PC-3 (cell line): ENCODE measurements around the gene ALCAM. TPM values are rescaled to one million over a fixed set of nuclear protein-coding genes. Genes with fewer than 3 reads are reported as not detected.

Source experiments
- ATAC-seq: fragments of 200-7000 bp; cut with Tn5 transposase; 2 replicates; pipeline ENCODE4 v1.9.1; 2020; ENCODE audit warnings: mild to moderate bottlenecking, moderate library complexity
- BruUV-seq: library from RNA; stranded (reverse); fragments of 400-500 nt; replicated peaks from 2 replicates; lab custom pipeline; 2021; lab: Mats Ljungman, UMichigan
- CTCF ChIA-PET: fragments of 300-600 bp; sonication (Branson Sonifier 250); formaldehyde crosslinking; loops from one replicate; lab custom pipeline; 2022; ENCODE audit warnings: antibody characterized with exemption; lab: Charles Lee
- POLR2A ChIA-PET: fragments of 300-600 bp; sonication (Branson Sonifier 250); formaldehyde crosslinking; loops from one replicate; lab custom pipeline; 2022; ENCODE audit warnings: antibody characterized with exemption; ENCODE audit not compliant: unreplicated experiment; lab: Charles Lee
- DNase-seq: peaks from one replicate; pipeline ENCODE4 v3.0.0-alpha.2; 2015
- H2AFZ ChIP-seq: fragments of 300-600 bp; sonication (generic); 2 replicates; pipeline ENCODE4 v1.6.0; 2016; ENCODE audit warnings: antibody characterized with exemption, low read length
- H3F3A ChIP-seq: fragments of 300-600 bp; sonication (generic); one replicate; pipeline ENCODE4 v1.6.0; 2017; ENCODE audit warnings: antibody characterized with exemption, low read length, control low read depth, mild to moderate bottlenecking; ENCODE audit not compliant: unreplicated experiment
- H3K27ac ChIP-seq: fragments of 300-600 bp; sonication (generic); 2 replicates; pipeline ENCODE4 v1.5.1; 2016; ENCODE audit warnings: mild to moderate bottlenecking, low read length
- H3K27me3 ChIP-seq: fragments of 300-600 bp; sonication (generic); 2 replicates; pipeline ENCODE4 v1.6.1; 2016; ENCODE audit warnings: low read length, mixed read lengths
- H3K36me3 ChIP-seq: fragments of 300-600 bp; sonication (generic); 2 replicates; pipeline ENCODE4 v1.6.1; 2016; ENCODE audit warnings: low read depth, mixed run types, low read length, mixed read lengths
- H3K4me1 ChIP-seq: fragments of 300-600 bp; sonication (generic); 2 replicates; pipeline ENCODE4 v1.5.1; 2016; ENCODE audit warnings: low read length; ENCODE audit not compliant: insufficient read depth
- H3K4me2 ChIP-seq: fragments of 300-600 bp; sonication (generic); 2 replicates; pipeline ENCODE4 v1.6.0; 2016; ENCODE audit warnings: low read length
- H3K4me3 ChIP-seq: fragments of 300-600 bp; sonication (generic); 2 replicates; pipeline ENCODE4 v1.5.1; 2016; ENCODE audit warnings: mild to moderate bottlenecking, low read length, mixed read lengths
- H3K79me2 ChIP-seq: fragments of 300-600 bp; sonication (generic); 2 replicates; pipeline ENCODE4 v1.6.1; 2017; ENCODE audit warnings: low read length, mixed read lengths
- H3K9ac ChIP-seq: fragments of 300-600 bp; sonication (generic); 2 replicates; pipeline ENCODE4 v1.6.0; 2016; ENCODE audit warnings: mild to moderate bottlenecking, low read length
- H3K9me2 ChIP-seq: fragments of 300-600 bp; sonication (generic); replicated peaks from 2 replicates; pipeline ENCODE4 v1.6.1; 2016; ENCODE audit warnings: mixed run types, low read length, mixed read lengths
- H3K9me3 ChIP-seq: fragments of 300-600 bp; sonication (generic); 2 replicates; pipeline ENCODE4 v1.6.1; 2016; ENCODE audit warnings: low read length, mixed read lengths
- H4K20me1 ChIP-seq: fragments of 300-600 bp; sonication (generic); 2 replicates; pipeline ENCODE4 v1.6.1; 2016; ENCODE audit warnings: low read length, mixed read lengths
- CTCF ChIP-seq: fragments of 300-600 bp; sonication (generic); conservative IDR thresholded peaks from 2 replicates; pipeline ENCODE4 v1.5.1; 2017; ENCODE audit warnings: antibody characterized with exemption, low read depth, mild to moderate bottlenecking, low read length
- EZH2 ChIP-seq: fragments of 300-600 bp; sonication (generic); IDR thresholded peaks from one replicate; pipeline ENCODE4 v1.6.1; 2017; ENCODE audit warnings: antibody characterized with exemption, mild to moderate bottlenecking, low read length; ENCODE audit not compliant: unreplicated experiment
- EZH2phosphoT487 ChIP-seq: fragments of 300-600 bp; sonication (generic); IDR thresholded peaks from 2 replicates; pipeline ENCODE4 v1.6.1; 2018; ENCODE audit warnings: mild to moderate bottlenecking, antibody characterized with exemption, low read length, borderline replicate concordance
- intact Hi-C: fragments of 100-400 bp; cut with micrococcal nuclease; formaldehyde crosslinking; loops from 2 replicates; pipeline ENCODE4 v1.9.0; 2023
- total RNA-seq: library from RNA; depleted of rRNA; stranded (reverse); fragments of >200 nt; gene quantifications from 2 replicates; pipeline ENCODE4 v1.2.3, GENCODE V29; 2014

ALCAM gene
- total RNA-seq, 1 experiment from 2014 or later: 169 TPM

- Histone ChIP-seq H3K4me1 (no peaks in the 10 kb centered on the region), H3K4me2 (no peak overlapping the region), H3K9ac (no peak overlapping the region), H2AFZ (no peak overlapping the region), H3K27ac (no peak overlapping the region), H3K4me3 (no peak overlapping the region), H3K9me2 (no peaks in the 10 kb centered on the region), H3K79me2 (peaks cover 53% of the 10 kb centered on the region), H3K27me3 (no peaks in the 10 kb centered on the region), H3F3A (peaks cover 5% of the 10 kb centered on the region), H3K9me3 (peaks cover 5% of the 10 kb centered on the region; the same call in 1 of the 2 replicates), H3K36me3 (peaks cover 41% of the 10 kb centered on the region), H4K20me1 (no peaks in the 10 kb centered on the region)
- no peak for DNase-seq
- TF ChIP-seq EZH2phosphoT487: no peak
- no peak for TF ChIP-seq EZH2
- no peak for TF ChIP-seq CTCF
- no TSS peak for BruUV-seq
- POLR2A ChIA-PET: no interaction called here
- intact Hi-C loops: no loop called here
- CTCF ChIA-PET: no interaction called here
- ATAC-seq: no peak
Observed at GRCh38 chr3:105490045-105490444, 123.3 kb downstream of the ALCAM start.

GRCh38 chr3:105493305-105493892, 126.7 kb downstream of the ALCAM start:
- BruUV-seq: no TSS peak
- no peak overlapping the region for H3K4me3 ChIP-seq
- CTCF ChIA-PET: no interaction called here
- no peaks in the 10 kb centered on the region for H3K9me2 ChIP-seq
- no peak overlapping the region for H3K9ac ChIP-seq
- H3K27me3 ChIP-seq: no peaks in the 10 kb centered on the region
- H3K27ac ChIP-seq: no peak overlapping the region
- POLR2A ChIA-PET: no interaction called here
- H2AFZ ChIP-seq: no peak overlapping the region
- H3K9me3 ChIP-seq: no peaks in the 10 kb centered on the region; the same call in 1 of the 2 replicates
- no peak overlapping the region for H3K4me2 ChIP-seq
- no peaks in the 10 kb centered on the region for H3F3A ChIP-seq
- DNase-seq (no peak), ATAC-seq (no peak)
- peaks cover 30% of the 10 kb centered on the region for H3K36me3 ChIP-seq
- no peaks in the 10 kb centered on the region for H4K20me1 ChIP-seq
- intact Hi-C loops: no loop called here
- peaks cover 42% of the 10 kb centered on the region for H3K79me2 ChIP-seq
- H3K4me1 ChIP-seq: no peaks in the 10 kb centered on the region
- TF ChIP-seq EZH2phosphoT487: no peak

- TF ChIP-seq CTCF (no peak), EZH2phosphoT487 (no peak), EZH2 (no peak)
- H3K79me2 ChIP-seq: peaks cover 43% of the 10 kb centered on the region
- DNase-seq (no peak), ATAC-seq (no peak)
- no peak overlapping the region for H3K27ac ChIP-seq
- H3K4me3 ChIP-seq: no peak overlapping the region
- H3K9ac ChIP-seq: no peak overlapping the region
- peaks cover 20% of the 10 kb centered on the region for H3K36me3 ChIP-seq
- no peaks in the 10 kb centered on the region for H4K20me1 ChIP-seq
- H2AFZ ChIP-seq: no peak overlapping the region
- H3K4me1 ChIP-seq: no peaks in the 10 kb centered on the region
- intact Hi-C loops: no loop called here
- H3K9me2 ChIP-seq: no peaks in the 10 kb centered on the region
- ChIA-PET CTCF (interaction anchor here (0.8 kb wide), 1 partner anchor 19 kb away, joined by 3 read pairs; no protein-coding TSS in a partner anchor), POLR2A (no interaction called here)
- H3K27me3 ChIP-seq: no peaks in the 10 kb centered on the region
- no peak overlapping the region for H3K4me2 ChIP-seq
- no TSS peak for BruUV-seq
- no peaks in the 10 kb centered on the region; the same call in 1 of the 2 replicates for H3K9me3 ChIP-seq
- H3F3A ChIP-seq: no peaks in the 10 kb centered on the region
Observed at GRCh38 chr3:105495021-105495420, 128.3 kb downstream of the ALCAM start.
